ENCODE measurements around the gene NPW.
"Not testable (repeated sequence)": the region's sequence is repeated elsewhere in the genome, so short reads cannot be mapped to it uniquely, and the experiment has no call there.

NPW gene

DNA sequence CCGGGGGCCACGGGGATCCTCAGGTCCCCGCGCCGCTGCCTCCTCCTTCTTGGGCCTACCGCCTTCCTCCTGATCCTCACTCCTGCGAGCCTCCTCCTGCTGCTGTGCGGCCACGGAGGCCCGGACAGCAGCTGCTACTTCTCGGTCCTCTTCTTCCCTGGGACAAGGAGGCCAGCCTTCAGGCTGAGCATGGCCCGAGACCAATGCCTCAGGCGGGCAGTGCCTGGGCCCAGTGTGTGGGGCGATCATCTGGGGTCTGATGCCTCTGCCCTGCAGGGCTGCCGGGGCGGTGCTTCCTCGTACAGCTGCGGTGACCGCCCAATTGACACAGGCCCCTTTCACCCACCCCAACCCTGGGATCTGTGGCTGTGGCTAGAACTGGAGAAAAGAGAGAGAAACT, 18.6 kb upstream of the NPW start:
- FAIRE-seq (no peak), DNase-seq (ENCODE audit: insufficient read length, low spot score) (no peak)

DNA sequence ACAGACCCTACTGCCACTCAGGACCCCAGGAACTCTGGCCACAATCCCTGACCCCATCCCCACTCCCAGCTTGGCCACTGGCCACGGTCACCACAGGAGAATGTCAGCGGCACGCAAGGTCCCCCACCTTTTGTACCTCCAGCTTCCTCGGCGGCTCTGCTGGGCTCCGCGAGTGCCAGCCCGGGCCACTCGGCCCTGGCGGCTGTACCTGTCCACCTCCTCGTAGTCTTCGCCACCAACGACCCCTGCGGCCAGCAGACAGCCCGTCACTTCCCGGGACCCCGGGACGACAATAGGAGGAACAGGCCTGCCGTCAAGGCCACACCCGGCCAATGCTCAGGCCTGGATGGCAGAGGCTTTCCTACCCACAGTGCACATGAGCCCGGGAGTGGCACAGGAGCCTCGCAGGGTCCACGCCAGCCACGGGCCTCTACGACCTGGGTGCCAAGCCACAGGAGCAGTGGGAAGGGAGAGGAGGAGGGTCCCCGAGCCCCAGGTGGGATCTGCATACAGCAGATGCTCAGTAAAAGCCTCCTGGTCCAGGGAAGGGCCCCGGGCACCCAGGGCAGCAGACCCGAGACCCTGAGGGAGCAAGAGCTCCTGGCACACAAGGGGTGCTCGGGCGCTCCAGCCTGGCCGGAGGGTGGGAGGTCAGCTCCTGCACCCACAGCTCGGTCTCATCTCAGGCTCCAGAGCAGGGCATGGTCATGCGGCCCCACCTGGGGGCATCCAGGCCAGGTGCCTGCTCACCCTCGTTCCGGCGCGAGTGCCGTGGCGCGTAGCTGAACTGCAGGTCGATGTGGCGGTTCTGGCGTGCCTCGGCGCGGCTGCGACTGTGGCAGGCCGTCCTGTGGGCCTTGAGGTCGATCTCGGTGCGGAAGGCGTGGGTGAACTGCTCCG, 17.9 kb upstream of the NPW start:
- DNase-seq (ENCODE audit: insufficient read length, low spot score), result no peak
- FAIRE-seq, result no peak

GRCh38 chr16:2002406-2003230, 17.0 kb upstream of the NPW start:
- FAIRE-seq, result no peak
- DNase-seq (ENCODE audit: insufficient read length, low spot score), result no peak

DNA sequence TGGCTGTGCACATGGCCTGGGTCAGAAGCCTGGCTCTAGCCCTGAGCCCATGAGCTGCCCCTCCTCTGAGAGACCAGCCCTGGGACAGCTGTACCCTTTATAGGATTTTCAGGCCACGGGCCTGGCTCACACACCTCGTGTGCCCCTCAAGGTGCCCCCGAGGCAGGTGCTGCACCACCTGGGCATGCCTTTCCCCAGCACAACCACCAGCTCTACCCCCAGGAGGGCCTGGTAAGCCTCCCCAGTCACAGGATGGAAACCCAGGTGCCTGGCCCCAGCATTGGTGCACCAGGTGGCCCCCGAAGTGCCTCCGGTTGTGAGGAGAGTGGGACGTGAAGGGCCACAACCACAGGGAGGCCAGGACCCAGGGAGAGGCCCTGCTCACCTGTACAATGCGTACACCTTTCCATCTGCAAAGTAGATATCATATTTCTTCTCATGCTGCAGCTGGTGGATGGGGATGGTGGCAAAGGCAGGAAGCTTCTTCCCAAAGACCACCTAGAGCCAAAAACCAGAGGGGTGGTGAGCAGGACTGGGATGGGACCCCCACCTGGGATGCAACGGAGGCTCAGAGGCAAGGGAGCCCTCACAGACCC, 16.3 kb upstream of the NPW start:
- FAIRE-seq, result no peak

DNA sequence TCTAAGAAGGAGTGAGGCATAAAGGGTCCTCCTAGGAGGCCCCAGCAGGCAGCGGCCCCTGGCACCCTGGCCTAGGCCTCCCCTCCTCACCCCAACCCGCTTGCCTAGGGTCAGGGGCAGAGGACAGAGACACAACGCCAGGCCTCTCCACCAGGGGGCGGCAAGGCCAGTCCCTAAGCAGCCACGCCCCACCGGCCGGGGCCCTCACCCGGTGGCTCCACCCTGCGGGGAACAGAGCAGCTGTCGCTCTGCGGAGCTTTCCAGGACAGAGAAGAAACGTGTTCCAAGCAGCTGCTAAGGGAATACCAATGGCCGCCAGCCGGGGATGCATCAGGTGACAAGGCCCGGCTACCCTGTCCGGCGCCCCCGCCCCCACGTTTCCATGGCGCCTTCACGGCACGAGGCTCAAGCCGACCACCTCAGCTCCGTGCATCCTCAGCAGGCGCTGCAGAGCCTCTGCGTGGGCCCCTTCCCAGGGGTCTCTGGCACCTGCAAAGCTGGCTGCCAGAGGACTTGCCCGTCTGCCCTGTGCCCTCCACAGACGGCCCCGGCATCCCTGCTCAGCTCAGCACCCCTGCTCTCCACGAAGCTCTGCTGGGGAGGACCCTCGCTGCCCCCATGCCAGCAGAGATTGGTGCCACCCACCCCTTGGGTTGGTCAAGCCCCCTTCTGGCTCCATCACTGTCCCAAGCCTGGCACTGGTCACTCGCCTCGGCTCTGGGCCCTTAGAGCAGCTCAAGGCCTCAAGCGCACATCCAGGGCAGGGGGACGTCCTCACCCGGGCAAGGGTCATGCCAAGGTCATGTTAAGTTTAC, 15.6 kb upstream of the NPW start:
- peak; percentile 52 for FAIRE-seq
- DNase-seq (ENCODE audit: insufficient read length, low spot score), result peak; percentile 77

More for the DNA sequence above, 16.3 kb upstream of the NPW start:
- no peak for DNase-seq (ENCODE audit: insufficient read length, low spot score)

DNA sequence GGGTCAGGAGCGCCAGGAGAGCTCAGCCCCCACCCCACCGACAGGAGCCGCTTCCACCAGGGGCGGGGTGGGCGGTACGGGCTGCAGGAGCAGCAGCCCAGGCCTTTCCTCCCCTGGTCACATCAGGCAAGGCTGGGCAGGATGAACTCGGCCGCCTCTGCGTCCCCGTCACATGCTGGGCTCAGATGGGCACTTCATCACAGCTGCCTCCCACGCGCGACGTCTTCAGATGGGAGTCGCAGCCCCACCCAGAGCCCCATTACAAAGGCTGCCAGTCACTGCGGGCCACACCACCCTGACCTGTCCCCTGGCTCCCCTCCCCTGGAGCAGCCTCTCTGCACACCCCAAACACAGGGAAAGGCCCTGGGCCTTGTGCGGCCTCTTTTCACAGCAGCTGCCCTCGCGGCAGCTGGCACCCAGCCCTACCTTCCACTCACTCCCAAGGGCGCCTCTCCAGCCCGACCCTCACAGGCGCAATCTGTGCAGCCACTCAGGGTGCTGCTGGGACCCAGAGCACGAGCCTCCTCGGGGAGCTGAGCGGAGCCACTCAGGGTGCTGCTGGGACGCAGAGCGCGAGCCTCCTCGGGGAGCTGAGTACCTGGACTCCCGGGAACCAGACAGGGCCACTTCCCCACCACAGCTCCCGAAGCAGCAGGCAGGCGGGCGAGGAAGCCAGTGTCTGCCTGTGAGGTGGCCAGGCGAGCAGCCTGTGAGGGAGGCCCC, 14.6 kb upstream of the NPW start:
- no peak for FAIRE-seq

DNA sequence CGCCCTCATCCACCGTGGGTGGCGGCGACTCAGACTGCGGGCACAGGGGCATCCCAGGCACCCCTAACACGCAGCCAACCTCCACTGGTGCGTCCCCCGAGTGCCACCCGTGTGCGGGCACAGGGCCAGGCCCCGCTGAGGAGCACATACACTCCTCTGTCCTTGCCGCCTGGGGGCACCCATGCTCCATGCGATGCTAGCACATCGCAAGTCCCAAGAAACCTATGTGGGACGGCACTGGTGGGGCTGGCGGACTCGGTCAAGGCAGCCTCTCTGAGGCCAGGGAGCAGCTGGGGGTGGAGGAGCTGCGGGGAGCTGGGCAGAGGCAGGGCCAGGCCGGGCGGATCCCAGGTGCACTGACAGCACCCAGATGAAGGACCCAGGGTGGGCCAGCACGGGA, 13.9 kb upstream of the NPW start:
- no peak for FAIRE-seq
- no peak for DNase-seq (ENCODE audit: insufficient read length, low spot score)

More for the DNA sequence above, 14.6 kb upstream of the NPW start:
- no peak for DNase-seq (ENCODE audit: insufficient read length, low spot score)

- FAIRE-seq (no peak), DNase-seq (ENCODE audit: insufficient read length, low spot score) (no peak)
Observed at GRCh38 chr16:2006317-2006716, 13.3 kb upstream of the NPW start.

- DNase-seq (ENCODE audit: insufficient read length, low spot score) (no peak), FAIRE-seq (no peak)
Observed at GRCh38 chr16:2007081-2007836, 12.3 kb upstream of the NPW start.

- FAIRE-seq (no peak), DNase-seq (ENCODE audit: insufficient read length, low spot score) (no peak)
Observed at GRCh38 chr16:2008009-2008526, 11.5 kb upstream of the NPW start.

- peak; percentile 4 for FAIRE-seq
Observed at GRCh38 chr16:2008631-2009163, 10.9 kb upstream of the NPW start.

GRCh38 chr16:2009164-2009711, 10.3 kb upstream of the NPW start:
- FAIRE-seq, result no peak

More at GRCh38 chr16:2008631-2009163, 10.9 kb upstream of the NPW start:
- DNase-seq (ENCODE audit: insufficient read length, low spot score), result no peak

DNA sequence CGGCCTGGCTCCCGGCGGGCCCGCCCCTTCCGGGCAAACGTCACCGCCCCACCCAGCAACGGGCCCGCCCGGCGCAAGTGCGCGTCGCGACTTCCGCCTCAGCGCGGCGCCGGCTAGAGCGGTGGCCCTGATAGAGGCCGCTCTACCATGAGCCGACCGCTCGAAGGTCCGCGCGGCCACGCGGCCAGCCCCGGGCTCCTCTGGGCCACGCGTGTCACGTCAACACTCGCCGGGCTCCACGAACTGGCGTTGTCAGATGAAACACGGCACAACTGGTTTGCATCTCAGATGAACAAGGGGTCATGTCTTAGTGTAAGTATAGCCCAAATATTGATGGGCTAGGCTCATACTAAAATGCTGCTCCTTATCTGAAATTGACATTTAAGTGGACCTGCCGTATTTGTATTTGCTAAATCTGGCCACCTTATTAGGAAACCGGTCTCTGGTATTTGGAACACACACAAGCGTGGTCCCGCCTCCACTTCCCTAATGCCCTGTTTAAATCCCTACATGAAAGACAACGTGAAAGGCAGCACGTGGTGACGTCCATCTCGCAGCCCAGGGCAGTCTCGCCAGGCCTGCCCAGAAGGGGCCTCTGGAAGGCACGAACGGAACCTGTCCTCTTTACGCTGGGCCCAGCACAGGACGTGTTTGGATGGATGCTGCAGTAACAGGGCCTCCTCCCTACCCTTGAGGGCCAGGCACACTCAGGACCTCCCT, 9.6 kb upstream of the NPW start, which contains the start of gene ZNF598:
Gene ZNF598, minus strand, starts transcription at position 31 of the 720 bp plus-strand sequence.
- DNase-seq (ENCODE audit: insufficient read length, low spot score), result peak; percentile 92
- peak; percentile 88 for FAIRE-seq

More at GRCh38 chr16:2009164-2009711, 10.3 kb upstream of the NPW start:
- DNase-seq (ENCODE audit: insufficient read length, low spot score), result no peak

- not testable (repeated sequence) for FAIRE-seq; DNase-seq (ENCODE audit: insufficient read length, low spot score)
Observed at GRCh38 chr16:2011726-2012125, 7.9 kb upstream of the NPW start.

DNA sequence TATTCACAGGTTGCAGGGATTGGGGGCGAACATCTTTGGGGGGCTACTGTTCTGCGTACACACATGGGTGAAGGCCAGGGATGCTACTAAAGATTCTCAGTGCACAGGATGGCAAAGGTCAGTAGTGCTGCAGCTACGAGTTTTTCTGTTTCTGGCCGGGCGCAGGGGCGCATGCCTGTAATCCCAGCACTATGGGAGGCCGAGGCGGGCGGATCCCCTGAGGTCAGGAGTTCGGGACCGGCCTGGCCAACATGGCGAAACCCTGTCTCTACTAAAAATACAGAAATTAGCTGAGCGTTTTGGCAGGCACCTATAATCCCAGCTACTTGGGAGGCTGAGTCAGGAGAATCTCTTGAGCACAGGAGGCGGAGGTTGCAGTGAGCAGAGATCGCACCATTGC, 6.1 kb upstream of the NPW start:
- no peak for FAIRE-seq
- DNase-seq (ENCODE audit: insufficient read length, low spot score), result no peak

GRCh38 chr16:2015117-2015946, 4.3 kb upstream of the NPW start:
- DNase-seq (ENCODE audit: insufficient read length, low spot score) (no peak), FAIRE-seq (no peak)

DNA sequence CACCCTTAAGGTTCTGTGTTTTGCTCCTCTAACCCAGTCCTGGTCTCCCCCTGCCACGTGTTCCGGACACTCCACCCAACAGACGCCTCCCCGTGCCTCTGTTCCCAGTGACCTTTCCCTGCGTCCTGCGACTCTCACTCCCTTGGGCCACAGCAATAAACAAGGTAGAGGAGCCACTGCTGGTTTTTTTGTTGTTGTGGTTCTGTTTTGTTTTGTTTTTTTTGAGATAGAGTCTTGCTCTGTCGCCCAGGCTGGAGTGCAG, 3.7 kb upstream of the NPW start:
- DNase-seq (ENCODE audit: insufficient read length, low spot score), result no peak
- FAIRE-seq, result no peak

All from HTR-8/SVneo (cell line).